Measurements from ENCODE around the gene FBF1. TPM values are rescaled to one million over a fixed set of nuclear protein-coding genes. Genes with fewer than 3 reads are reported as not detected.

FBF1 gene
- total RNA-seq, 2 experiments from 2014 or later, result 13.2 to 16.2 TPM

DNA sequence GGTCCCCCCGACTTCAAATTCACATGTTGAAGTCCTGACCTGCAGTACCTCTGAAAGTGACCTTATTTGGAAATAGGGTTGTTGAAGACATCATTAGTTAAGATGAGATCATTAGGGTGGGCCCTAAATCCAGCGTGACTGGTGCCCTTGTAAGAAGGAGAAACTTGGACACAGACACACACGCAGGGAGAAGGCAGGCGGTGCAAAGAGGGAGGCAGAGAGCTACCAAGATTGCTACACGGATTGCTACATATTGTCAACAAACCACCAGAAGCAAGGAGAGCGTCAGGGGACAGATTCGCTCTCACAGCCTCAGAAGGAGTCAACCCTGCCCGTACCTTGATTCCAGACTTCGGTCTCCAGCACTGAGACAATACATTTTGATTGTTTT lies 78.9 kb downstream of the FBF1 start:
- no peak for DNase-seq
- H3K4me1 Mint-ChIP-seq (ENCODE audit: low read depth), result peaks cover 31% of the 10 kb centered on the region
- intact Hi-C loops (cut with micrococcal nuclease), result no loop called here
- ATAC-seq, result no peak
- no peak overlapping the region for H3K27ac Mint-ChIP-seq
- POLR2A ChIA-PET, result interaction anchor here (1.0 to 9.2 kb wide), 4 partner anchors 14 to 117 kb away, joined by 3 to 72 read pairs (median 4); partner anchors contain the start of genes ACOX1, TEN1 and TRIM47
- H3K4me3 Mint-ChIP-seq, result no peak overlapping the region
- no peaks in the 10 kb centered on the region for H3K27me3 Mint-ChIP-seq
- no peaks in the 10 kb centered on the region for H3K36me3 Mint-ChIP-seq (ENCODE audit: low read depth)
- TF ChIP-seq, protein P1, sequence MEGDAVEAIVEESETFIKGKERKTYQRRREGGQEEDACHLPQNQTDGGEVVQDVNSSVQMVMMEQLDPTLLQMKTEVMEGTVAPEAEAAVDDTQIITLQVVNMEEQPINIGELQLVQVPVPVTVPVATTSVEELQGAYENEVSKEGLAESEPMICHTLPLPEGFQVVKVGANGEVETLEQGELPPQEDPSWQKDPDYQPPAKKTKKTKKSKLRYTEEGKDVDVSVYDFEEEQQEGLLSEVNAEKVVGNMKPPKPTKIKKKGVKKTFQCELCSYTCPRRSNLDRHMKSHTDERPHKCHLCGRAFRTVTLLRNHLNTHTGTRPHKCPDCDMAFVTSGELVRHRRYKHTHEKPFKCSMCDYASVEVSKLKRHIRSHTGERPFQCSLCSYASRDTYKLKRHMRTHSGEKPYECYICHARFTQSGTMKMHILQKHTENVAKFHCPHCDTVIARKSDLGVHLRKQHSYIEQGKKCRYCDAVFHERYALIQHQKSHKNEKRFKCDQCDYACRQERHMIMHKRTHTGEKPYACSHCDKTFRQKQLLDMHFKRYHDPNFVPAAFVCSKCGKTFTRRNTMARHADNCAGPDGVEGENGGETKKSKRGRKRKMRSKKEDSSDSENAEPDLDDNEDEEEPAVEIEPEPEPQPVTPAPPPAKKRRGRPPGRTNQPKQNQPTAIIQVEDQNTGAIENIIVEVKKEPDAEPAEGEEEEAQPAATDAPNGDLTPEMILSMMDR (IDR thresholded peaks at IDR 0.05), result no peak
- CTCF ChIA-PET, result interaction anchor here (0.6 to 6.7 kb wide), 22 partner anchors 11 to 153 kb away, joined by 3 to 107 read pairs (median 7); partner anchors contain the start of genes CDK3, GALK1, TRIM47 and TRIM65
- H3K9me3 Mint-ChIP-seq, result no peaks in the 10 kb centered on the region

Other genes starting within 250 kb of the FBF1 start
- 1 to 10 TPM in 1 of 2 experiments, under 1 TPM in 1; 0.69 to 1.8 TPM for gene ITGB4, start 219.6 kb downstream of the FBF1 start, total RNA-seq
- 10 to 100 TPM; 43.4 to 50.7 TPM for gene GALK1, start 175.8 kb downstream of the FBF1 start, total RNA-seq
- gene UNK, start 156.2 kb downstream of the FBF1 start, total RNA-seq, result 10 to 100 TPM; 26.4 to 26.6 TPM
- gene UNC13D, start 96.6 kb downstream of the FBF1 start, total RNA-seq, result 100 to 1,000 TPM; 136 to 144 TPM
- 10 to 100 TPM; 54.4 to 58.5 TPM for gene WBP2, start 85.7 kb downstream of the FBF1 start, total RNA-seq
- 10 to 100 TPM; 16.6 to 16.8 TPM for gene TRIM47, start 62.5 kb downstream of the FBF1 start, total RNA-seq
- gene TRIM65, start 44.1 kb downstream of the FBF1 start, total RNA-seq, result 10 to 100 TPM; 37.1 to 42.2 TPM
- 100 to 1,000 TPM; 117 to 126 TPM for gene MRPL38, start 36.2 kb downstream of the FBF1 start, total RNA-seq
- gene ACOX1, start 38.1 kb upstream of the FBF1 start, total RNA-seq, result 10 to 100 TPM; 23.0 to 24.1 TPM
- gene TEN1, start 38.2 kb upstream of the FBF1 start, total RNA-seq, result 10 to 100 TPM; 11.7 to 13.2 TPM
- gene CDK3, start 59.8 kb upstream of the FBF1 start, total RNA-seq, result 1 to 10 TPM; 3.8 to 4.1 TPM
- gene EVPL, start 86.3 kb upstream of the FBF1 start, total RNA-seq, result under 1 TPM; 0.16 to 0.34 TPM
- 100 to 1,000 TPM; 132 to 135 TPM for gene SRP68, start 131.5 kb upstream of the FBF1 start, total RNA-seq
- gene GALR2, start 133.7 kb upstream of the FBF1 start, total RNA-seq, result 1 to 10 TPM; 1.6 to 2.1 TPM
- 1 to 10 TPM; 2.3 to 3.0 TPM for gene ZACN, start 138.1 kb upstream of the FBF1 start, total RNA-seq
- 10 to 100 TPM; 53.5 to 64.9 TPM for gene EXOC7, start 162.7 kb upstream of the FBF1 start, total RNA-seq
- 10 to 100 TPM; 11.1 to 11.6 TPM for gene FOXJ1, start 200.2 kb upstream of the FBF1 start, total RNA-seq

All from activated CD8-positive, alpha-beta T cell treated with anti-CD3 and anti-CD28 coated beads for 36 hours (primary cell).